HEK293 (cell line): ENCODE results near the gene DLX4.

Experiments
- IKZF3 ChIP-seq: fragments of 450-650 bp; IDR thresholded peaks from 2 replicates; pipeline ENCODE4 v1.5.0; 2018; ENCODE audit warnings: missing biosample characterization, mild to moderate bottlenecking, missing genetic modification characterization, moderate library complexity
- INSM2 ChIP-seq: fragments of 450-650 bp; formaldehyde crosslinking; IDR thresholded peaks from 2 replicates; pipeline ENCODE4 v1.5.1; 2016; ENCODE audit warnings: missing biosample characterization, missing genetic modification characterization
- MEIS1 ChIP-seq: sonication (generic); formaldehyde crosslinking; IDR thresholded peaks from 2 replicates; pipeline ENCODE4 v1.8.1; 2022; ENCODE audit warnings: missing genetic modification reagents, mild to moderate bottlenecking, borderline replicate concordance
- SP2 ChIP-seq: fragments of 450-650 bp; formaldehyde crosslinking; IDR thresholded peaks from 2 replicates; pipeline ENCODE4 v1.5.1; 2016; ENCODE audit warnings: missing biosample characterization, missing genetic modification characterization
- ZBTB1 ChIP-seq: fragments of 450-650 bp; formaldehyde crosslinking; IDR thresholded peaks from 2 replicates; pipeline ENCODE4 v1.5.1; 2016; ENCODE audit warnings: missing biosample characterization, missing genetic modification characterization
- ZFHX2 ChIP-seq: fragments of 450-650 bp; formaldehyde crosslinking; conservative IDR thresholded peaks from 2 replicates; pipeline ENCODE4 v1.5.1; 2016; ENCODE audit warnings: missing biosample characterization, missing genetic modification characterization
- ZFP41 ChIP-seq: fragments of 450-650 bp; formaldehyde crosslinking; IDR thresholded peaks from 2 replicates; pipeline ENCODE4 v1.5.1; 2016; ENCODE audit warnings: missing biosample characterization, missing genetic modification characterization, borderline replicate concordance
- ZNF138 ChIP-seq: fragments of 450-650 bp; formaldehyde crosslinking; IDR thresholded peaks from 2 replicates; pipeline ENCODE4 v1.5.1; 2016; ENCODE audit warnings: missing biosample characterization, missing genetic modification characterization, borderline replicate concordance
- ZNF169 ChIP-seq: fragments of 450-650 bp; formaldehyde crosslinking; IDR thresholded peaks from 2 replicates; pipeline ENCODE4 v1.5.1; 2016; ENCODE audit warnings: missing biosample characterization, missing genetic modification characterization
- ZNF223 ChIP-seq: fragments of 450-650 bp; formaldehyde crosslinking; IDR thresholded peaks from 2 replicates; pipeline ENCODE4 v1.5.1; 2016; ENCODE audit warnings: missing biosample characterization, missing genetic modification characterization
- ZNF248 ChIP-seq: fragments of 450-650 bp; formaldehyde crosslinking; IDR thresholded peaks from 2 replicates; pipeline ENCODE4 v1.5.1; 2017; ENCODE audit warnings: missing biosample characterization, missing genetic modification characterization
- ZNF292 ChIP-seq: fragments of 450-650 bp; formaldehyde crosslinking; IDR thresholded peaks from 2 replicates; pipeline ENCODE4 v1.5.1; 2016; ENCODE audit warnings: low read depth, missing biosample characterization, missing genetic modification characterization, borderline replicate concordance
- ZNF324 ChIP-seq: fragments of 450-650 bp; formaldehyde crosslinking; IDR thresholded peaks from 2 replicates; pipeline ENCODE4 v1.5.1; 2016; ENCODE audit warnings: missing biosample characterization, missing genetic modification characterization
- ZNF354C ChIP-seq: fragments of 450-650 bp; formaldehyde crosslinking; IDR thresholded peaks from 2 replicates; pipeline ENCODE4 v1.5.1; 2016; ENCODE audit warnings: missing biosample characterization, missing genetic modification characterization, low read depth, borderline replicate concordance
- ZNF362 ChIP-seq: fragments of 450-650 bp; formaldehyde crosslinking; IDR thresholded peaks from 2 replicates; pipeline ENCODE4 v1.5.1; 2016; ENCODE audit warnings: missing biosample characterization, missing genetic modification characterization
- ZNF366 ChIP-seq: fragments of 450-650 bp; formaldehyde crosslinking; conservative IDR thresholded peaks from 2 replicates; pipeline ENCODE4 v1.5.1; 2016; ENCODE audit warnings: missing biosample characterization, missing genetic modification characterization
- ZNF404 ChIP-seq: fragments of 450-650 bp; formaldehyde crosslinking; IDR thresholded peaks from 2 replicates; pipeline ENCODE4 v1.5.1; 2017; ENCODE audit warnings: missing biosample characterization, missing genetic modification characterization
- ZNF510 ChIP-seq: fragments of 450-650 bp; formaldehyde crosslinking; IDR thresholded peaks from 2 replicates; pipeline ENCODE4 v1.5.1; 2018; ENCODE audit warnings: mild to moderate bottlenecking, missing genetic modification characterization, missing biosample characterization; ENCODE audit not compliant: insufficient replicate concordance
- ZNF548 ChIP-seq: fragments of 450-650 bp; formaldehyde crosslinking; IDR thresholded peaks from 2 replicates; pipeline ENCODE4 v1.5.1; 2016; ENCODE audit warnings: missing biosample characterization, missing genetic modification characterization
- ZNF560 ChIP-seq: fragments of 450-650 bp; formaldehyde crosslinking; IDR thresholded peaks from 2 replicates; pipeline ENCODE4 v1.5.1; 2017; ENCODE audit warnings: missing biosample characterization, missing genetic modification characterization, borderline replicate concordance
- ZNF621 ChIP-seq: fragments of 450-650 bp; formaldehyde crosslinking; IDR thresholded peaks from 2 replicates; pipeline ENCODE4 v1.5.1; 2017; ENCODE audit warnings: missing biosample characterization, missing genetic modification characterization
- ZNF623 ChIP-seq: fragments of 450-650 bp; formaldehyde crosslinking; IDR thresholded peaks from 2 replicates; pipeline ENCODE4 v1.5.1; 2016; ENCODE audit warnings: missing biosample characterization, missing genetic modification characterization
- ZNF664 ChIP-seq: fragments of 450-650 bp; formaldehyde crosslinking; IDR thresholded peaks from 2 replicates; pipeline ENCODE4 v1.5.1; 2016; ENCODE audit warnings: missing biosample characterization, missing genetic modification characterization
- ZNF776 ChIP-seq: fragments of 450-650 bp; formaldehyde crosslinking; IDR thresholded peaks from 2 replicates; pipeline ENCODE4 v1.5.0; 2017; ENCODE audit warnings: missing biosample characterization, missing genetic modification characterization, borderline replicate concordance
- ZNF843 ChIP-seq: fragments of 450-650 bp; formaldehyde crosslinking; IDR thresholded peaks from 2 replicates; pipeline ENCODE4 v1.5.1; 2016; ENCODE audit warnings: missing biosample characterization, missing genetic modification characterization
- TF ChIP-seq, protein P1 (sequence below): fragments of 450-650 bp; formaldehyde crosslinking; IDR thresholded peaks from 2 replicates; pipeline ENCODE4 v1.5.1; 2017; ENCODE audit warnings: missing biosample characterization, missing genetic modification characterization
- TF ChIP-seq, protein P2 (sequence below): fragments of 450-650 bp; formaldehyde crosslinking; IDR thresholded peaks from 2 replicates; pipeline ENCODE4 v1.5.1; 2016; ENCODE audit warnings: missing biosample characterization, missing genetic modification characterization
- TF ChIP-seq, protein P3 (sequence below): fragments of 450-650 bp; formaldehyde crosslinking; conservative IDR thresholded peaks from 2 replicates; pipeline ENCODE4 v1.5.1; 2016; ENCODE audit warnings: low read depth, missing biosample characterization, missing genetic modification characterization
- TF ChIP-seq, protein P4 (sequence below): fragments of 450-650 bp; IDR thresholded peaks from 2 replicates; pipeline ENCODE4 v1.5.1; 2018; ENCODE audit warnings: missing biosample characterization, mild to moderate bottlenecking, missing genetic modification characterization

Gene DLX4

DNA sequence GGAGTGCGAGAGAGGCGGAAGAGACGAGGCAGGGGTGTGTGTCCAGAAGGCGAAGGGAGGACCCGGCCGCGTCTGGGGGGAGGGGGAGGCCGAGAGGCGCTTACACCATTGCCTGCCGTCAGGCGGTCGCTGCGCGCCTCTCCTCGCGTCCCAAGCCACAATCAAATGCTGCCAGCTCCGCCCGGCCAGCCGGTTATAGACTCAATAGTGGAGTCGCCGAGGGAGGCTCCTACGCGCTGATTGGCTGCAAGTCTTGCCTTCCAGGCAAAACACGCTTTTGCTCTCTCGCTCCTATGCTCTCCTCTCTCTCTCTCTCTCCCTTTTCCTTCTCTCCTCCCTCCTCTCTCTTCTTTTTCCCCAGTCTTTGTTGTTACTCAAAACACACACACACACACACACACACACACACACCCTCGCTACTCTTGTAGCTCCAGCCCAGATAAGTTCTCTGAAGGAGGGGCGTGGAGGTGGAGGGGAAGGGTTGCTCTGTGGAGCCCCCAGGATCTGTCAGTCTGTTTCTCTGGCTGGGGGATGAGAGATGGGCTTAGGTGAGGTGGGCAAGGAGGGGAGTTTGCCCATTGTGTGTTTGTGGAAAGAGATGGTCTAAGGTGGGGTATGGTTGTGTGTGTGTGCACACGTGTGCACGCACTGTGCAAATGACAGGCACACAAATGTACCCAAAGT is 26.2 kb downstream of the DLX4 start, which contains the start of gene DLX3 (continued):
- no peak for TF ChIP-seq INSM2 (tag by site-specific recombination)
- TF ChIP-seq, protein P1, sequence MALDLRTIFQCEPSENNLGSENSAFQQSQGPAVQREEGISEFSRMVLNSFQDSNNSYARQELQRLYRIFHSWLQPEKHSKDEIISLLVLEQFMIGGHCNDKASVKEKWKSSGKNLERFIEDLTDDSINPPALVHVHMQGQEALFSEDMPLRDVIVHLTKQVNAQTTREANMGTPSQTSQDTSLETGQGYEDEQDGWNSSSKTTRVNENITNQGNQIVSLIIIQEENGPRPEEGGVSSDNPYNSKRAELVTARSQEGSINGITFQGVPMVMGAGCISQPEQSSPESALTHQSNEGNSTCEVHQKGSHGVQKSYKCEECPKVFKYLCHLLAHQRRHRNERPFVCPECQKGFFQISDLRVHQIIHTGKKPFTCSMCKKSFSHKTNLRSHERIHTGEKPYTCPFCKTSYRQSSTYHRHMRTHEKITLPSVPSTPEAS (tag by site-specific recombination), result peak; percentile 86
- TF ChIP-seq ZNF362 (tag by site-specific recombination), result no peak
- TF ChIP-seq ZNF560 (tag by site-specific recombination), result no peak
- TF ChIP-seq ZNF292 (tag by site-specific recombination), result no peak
- no peak for TF ChIP-seq ZNF169 (tag by site-specific recombination)
- TF ChIP-seq ZNF548 (tag by site-specific recombination), result no peak
- TF ChIP-seq ZNF223 (tag by site-specific recombination), result no peak
- TF ChIP-seq ZFHX2 (tag by site-specific recombination), result peak; percentile 62
- TF ChIP-seq ZBTB1 (tag by site-specific recombination), result no peak
- TF ChIP-seq, protein P2, sequence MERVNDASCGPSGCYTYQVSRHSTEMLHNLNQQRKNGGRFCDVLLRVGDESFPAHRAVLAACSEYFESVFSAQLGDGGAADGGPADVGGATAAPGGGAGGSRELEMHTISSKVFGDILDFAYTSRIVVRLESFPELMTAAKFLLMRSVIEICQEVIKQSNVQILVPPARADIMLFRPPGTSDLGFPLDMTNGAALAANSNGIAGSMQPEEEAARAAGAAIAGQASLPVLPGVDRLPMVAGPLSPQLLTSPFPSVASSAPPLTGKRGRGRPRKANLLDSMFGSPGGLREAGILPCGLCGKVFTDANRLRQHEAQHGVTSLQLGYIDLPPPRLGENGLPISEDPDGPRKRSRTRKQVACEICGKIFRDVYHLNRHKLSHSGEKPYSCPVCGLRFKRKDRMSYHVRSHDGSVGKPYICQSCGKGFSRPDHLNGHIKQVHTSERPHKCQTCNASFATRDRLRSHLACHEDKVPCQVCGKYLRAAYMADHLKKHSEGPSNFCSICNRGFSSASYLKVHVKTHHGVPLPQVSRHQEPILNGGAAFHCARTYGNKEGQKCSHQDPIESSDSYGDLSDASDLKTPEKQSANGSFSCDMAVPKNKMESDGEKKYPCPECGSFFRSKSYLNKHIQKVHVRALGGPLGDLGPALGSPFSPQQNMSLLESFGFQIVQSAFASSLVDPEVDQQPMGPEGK (tag by site-specific recombination), result no peak
- TF ChIP-seq ZNF366 (tag by site-specific recombination), result peak; percentile 80
- TF ChIP-seq ZNF621, result no peak
- TF ChIP-seq, protein P3, sequence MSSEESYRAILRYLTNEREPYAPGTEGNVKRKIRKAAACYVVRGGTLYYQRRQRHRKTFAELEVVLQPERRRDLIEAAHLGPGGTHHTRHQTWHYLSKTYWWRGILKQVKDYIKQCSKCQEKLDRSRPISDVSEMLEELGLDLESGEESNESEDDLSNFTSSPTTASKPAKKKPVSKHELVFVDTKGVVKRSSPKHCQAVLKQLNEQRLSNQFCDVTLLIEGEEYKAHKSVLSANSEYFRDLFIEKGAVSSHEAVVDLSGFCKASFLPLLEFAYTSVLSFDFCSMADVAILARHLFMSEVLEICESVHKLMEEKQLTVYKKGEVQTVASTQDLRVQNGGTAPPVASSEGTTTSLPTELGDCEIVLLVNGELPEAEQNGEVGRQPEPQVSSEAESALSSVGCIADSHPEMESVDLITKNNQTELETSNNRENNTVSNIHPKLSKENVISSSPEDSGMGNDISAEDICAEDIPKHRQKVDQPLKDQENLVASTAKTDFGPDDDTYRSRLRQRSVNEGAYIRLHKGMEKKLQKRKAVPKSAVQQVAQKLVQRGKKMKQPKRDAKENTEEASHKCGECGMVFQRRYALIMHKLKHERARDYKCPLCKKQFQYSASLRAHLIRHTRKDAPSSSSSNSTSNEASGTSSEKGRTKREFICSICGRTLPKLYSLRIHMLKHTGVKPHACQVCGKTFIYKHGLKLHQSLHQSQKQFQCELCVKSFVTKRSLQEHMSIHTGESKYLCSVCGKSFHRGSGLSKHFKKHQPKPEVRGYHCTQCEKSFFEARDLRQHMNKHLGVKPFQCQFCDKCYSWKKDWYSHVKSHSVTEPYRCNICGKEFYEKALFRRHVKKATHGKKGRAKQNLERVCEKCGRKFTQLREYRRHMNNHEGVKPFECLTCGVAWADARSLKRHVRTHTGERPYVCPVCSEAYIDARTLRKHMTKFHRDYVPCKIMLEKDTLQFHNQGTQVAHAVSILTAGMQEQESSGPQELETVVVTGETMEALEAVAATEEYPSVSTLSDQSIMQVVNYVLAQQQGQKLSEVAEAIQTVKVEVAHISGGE (tag by site-specific recombination), result no peak
- TF ChIP-seq ZFP41 (tag by site-specific recombination), result no peak
- no peak for TF ChIP-seq ZNF843 (tag by site-specific recombination)
- TF ChIP-seq, protein P4, sequence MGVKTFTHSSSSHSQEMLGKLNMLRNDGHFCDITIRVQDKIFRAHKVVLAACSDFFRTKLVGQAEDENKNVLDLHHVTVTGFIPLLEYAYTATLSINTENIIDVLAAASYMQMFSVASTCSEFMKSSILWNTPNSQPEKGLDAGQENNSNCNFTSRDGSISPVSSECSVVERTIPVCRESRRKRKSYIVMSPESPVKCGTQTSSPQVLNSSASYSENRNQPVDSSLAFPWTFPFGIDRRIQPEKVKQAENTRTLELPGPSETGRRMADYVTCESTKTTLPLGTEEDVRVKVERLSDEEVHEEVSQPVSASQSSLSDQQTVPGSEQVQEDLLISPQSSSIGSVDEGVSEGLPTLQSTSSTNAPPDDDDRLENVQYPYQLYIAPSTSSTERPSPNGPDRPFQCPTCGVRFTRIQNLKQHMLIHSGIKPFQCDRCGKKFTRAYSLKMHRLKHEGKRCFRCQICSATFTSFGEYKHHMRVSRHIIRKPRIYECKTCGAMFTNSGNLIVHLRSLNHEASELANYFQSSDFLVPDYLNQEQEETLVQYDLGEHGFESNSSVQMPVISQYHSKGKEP (tag by site-specific recombination), result no peak
- no peak for TF ChIP-seq ZNF404 (tag by site-specific recombination)
- no peak for TF ChIP-seq ZNF324 (tag by site-specific recombination)
- no peak for TF ChIP-seq MEIS1 (CRISPR knock-in tag)
- TF ChIP-seq IKZF3 (tag by site-specific recombination), result no peak
- TF ChIP-seq ZNF248 (tag by site-specific recombination), result no peak
- no peak for TF ChIP-seq ZNF664
- TF ChIP-seq SP2 (tag by site-specific recombination), result peak; percentile 57
- no peak for TF ChIP-seq ZNF354C
- TF ChIP-seq ZNF776 (tag by site-specific recombination), result no peak
- TF ChIP-seq ZNF510 (tag by site-specific recombination), result no peak
- no peak for TF ChIP-seq ZNF623 (tag by site-specific recombination)
- no peak for TF ChIP-seq ZNF138 (tag by site-specific recombination)
